OCI-LY7 (cell line): ENCODE measurements around the gene SH3RF3. TPM values are rescaled to one million over a fixed set of nuclear protein-coding genes. Genes with fewer than 3 reads are reported as not detected.

Experiments
- BruUV-seq: library from RNA; stranded (reverse); fragments of 400-500 nt; replicated peaks from 2 replicates; lab custom pipeline; 2021; lab: Mats Ljungman, UMichigan
- CTCF ChIA-PET: fragments of 300-600 bp; sonication (Branson Sonifier 250); formaldehyde crosslinking; loops from one replicate; lab custom pipeline; 2022; ENCODE audit warnings: antibody characterized with exemption; ENCODE audit not compliant: unreplicated experiment; lab: Charles Lee
- POLR2A ChIA-PET: fragments of 300-600 bp; sonication (Branson Sonifier 250); formaldehyde crosslinking; loops from one replicate; lab custom pipeline; 2022; ENCODE audit warnings: antibody characterized with exemption; lab: Charles Lee
- DNase-seq: peaks from one replicate; pipeline ENCODE4 v3.0.0-alpha.2; 2015; ENCODE audit warnings: low spot score
- H2AFZ ChIP-seq: fragments of 200-600 bp; sonication (generic), shearing (Covaris generic); 2 replicates; pipeline ENCODE4 v1.6.1; 2014; ENCODE audit warnings: mild to moderate bottlenecking, antibody characterized with exemption, low read length, moderate library complexity
- H3K27ac ChIP-seq: fragments of 200-600 bp; sonication (generic); 2 replicates; pipeline ENCODE4 v1.5.1; 2014; ENCODE audit warnings: mixed run types, low read depth, mild to moderate bottlenecking, moderate library complexity, low read length, inconsistent platforms; ENCODE audit not compliant: poor library complexity, severe bottlenecking
- H3K36me3 ChIP-seq: fragments of 200-600 bp; sonication (generic); 2 replicates; pipeline ENCODE4 v1.6.1; 2014; ENCODE audit warnings: mild to moderate bottlenecking, antibody characterized with exemption, low read length, moderate library complexity, mixed read lengths; ENCODE audit not compliant: insufficient read depth
- H3K4me1 ChIP-seq: fragments of 200-600 bp; sonication (generic); 2 replicates; pipeline ENCODE4 v1.5.1; 2014; ENCODE audit warnings: mild to moderate bottlenecking, low read length; ENCODE audit not compliant: insufficient read depth, poor library complexity, severe bottlenecking
- H3K4me2 ChIP-seq: fragments of 200-600 bp; sonication (generic); 2 replicates; pipeline ENCODE4 v1.6.1; 2014; ENCODE audit warnings: mild to moderate bottlenecking, low read length
- H3K4me3 ChIP-seq: fragments of 200-600 bp; sonication (generic); 2 replicates; pipeline ENCODE4 v1.5.1; 2014; ENCODE audit warnings: mild to moderate bottlenecking, low read depth, low read length; ENCODE audit not compliant: poor library complexity, severe bottlenecking
- H3K79me2 ChIP-seq: fragments of 200-600 bp; sonication (generic); 2 replicates; pipeline ENCODE4 v1.6.1; 2016; ENCODE audit warnings: low read depth, mild to moderate bottlenecking, low read length, moderate library complexity, mixed read lengths; ENCODE audit not compliant: insufficient read depth
- H3K9me2 ChIP-seq: fragments of 200-600 bp; sonication (generic); 2 replicates; pipeline ENCODE4 v1.6.1; 2016; ENCODE audit warnings: mild to moderate bottlenecking, low read length, mixed read lengths; ENCODE audit not compliant: insufficient read depth
- H3K9me3 ChIP-seq: fragments of 200-600 bp; sonication (generic); 2 replicates; pipeline ENCODE4 v1.6.1; 2014; ENCODE audit warnings: mild to moderate bottlenecking, mixed run types, low read length, mixed read lengths
- H4K20me1 ChIP-seq: fragments of 200-600 bp; sonication (generic); 2 replicates; pipeline ENCODE4 v1.6.1; 2014; ENCODE audit warnings: mild to moderate bottlenecking, antibody characterized with exemption, low read length, moderate library complexity, mixed read lengths; ENCODE audit not compliant: insufficient read depth
- EZH2phosphoT487 ChIP-seq: fragments of 200-600 bp; sonication (generic); IDR thresholded peaks from 2 replicates; pipeline ENCODE4 v1.6.1; 2018; ENCODE audit warnings: low read depth, borderline replicate concordance, mild to moderate bottlenecking, mixed run types, antibody characterized with exemption, low read length, moderate library complexity, mixed read lengths
- intact Hi-C: fragments of 100-400 bp; cut with micrococcal nuclease; formaldehyde crosslinking; loops from one replicate; pipeline ENCODE4 v1.10.0; 2022; ENCODE audit not compliant: unreplicated experiment
- total RNA-seq, 2 experiments: library from RNA; depleted of rRNA in 1 of 2; stranded (reverse); fragments of >200 nt in 1 of 2; shearing (Covaris generic) in 1 of 2; gene quantifications; 2 replicates each; pipeline ENCODE4 v1.2.3, GENCODE V29; 2014 to 2022
- TF ChIP-seq, protein P1 (sequence below): fragments of 200-600 bp; sonication (generic); conservative IDR thresholded peaks from 2 replicates; pipeline ENCODE4 v1.5.1; 2014; ENCODE audit warnings: mild to moderate bottlenecking, antibody characterized with exemption, low read length, moderate library complexity, mixed read lengths

The SH3RF3 gene
- total RNA-seq, 2 experiments from 2014 or later: not detected

DNA sequence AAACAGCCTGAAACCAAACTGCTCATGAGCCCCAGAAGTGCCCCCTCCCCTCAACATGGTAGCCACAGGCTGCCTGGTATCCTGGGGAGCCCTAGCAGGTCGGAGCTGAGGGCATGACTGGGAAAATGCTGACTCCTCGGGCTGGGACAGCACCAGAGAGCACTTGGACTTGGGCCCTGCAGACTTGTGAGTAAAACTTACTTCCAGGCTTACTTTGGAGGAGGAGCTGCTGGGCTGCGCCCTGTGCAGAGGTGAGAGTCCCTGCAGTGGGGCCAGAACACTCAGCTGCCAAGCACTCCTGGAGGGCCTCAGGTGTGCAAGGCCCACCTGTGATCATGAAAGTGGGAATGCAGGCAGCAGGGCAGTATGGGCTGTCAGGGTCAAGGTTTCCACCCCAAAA is 365.3 kb downstream of the SH3RF3 start:
- no peaks in the 10 kb centered on the region for H3K9me3 ChIP-seq
- H3K4me2 ChIP-seq: no peak overlapping the region
- H3K9me2 ChIP-seq: no peaks in the 10 kb centered on the region
- no peaks in the 10 kb centered on the region for H3K79me2 ChIP-seq
- no peak overlapping the region for H2AFZ ChIP-seq
- POLR2A ChIA-PET: no interaction called here
- H3K27ac ChIP-seq: no peak overlapping the region
- no TSS peak for BruUV-seq
- H3K4me1 ChIP-seq: no peaks in the 10 kb centered on the region
- no peak for TF ChIP-seq EZH2phosphoT487
- TF ChIP-seq, protein P1, sequence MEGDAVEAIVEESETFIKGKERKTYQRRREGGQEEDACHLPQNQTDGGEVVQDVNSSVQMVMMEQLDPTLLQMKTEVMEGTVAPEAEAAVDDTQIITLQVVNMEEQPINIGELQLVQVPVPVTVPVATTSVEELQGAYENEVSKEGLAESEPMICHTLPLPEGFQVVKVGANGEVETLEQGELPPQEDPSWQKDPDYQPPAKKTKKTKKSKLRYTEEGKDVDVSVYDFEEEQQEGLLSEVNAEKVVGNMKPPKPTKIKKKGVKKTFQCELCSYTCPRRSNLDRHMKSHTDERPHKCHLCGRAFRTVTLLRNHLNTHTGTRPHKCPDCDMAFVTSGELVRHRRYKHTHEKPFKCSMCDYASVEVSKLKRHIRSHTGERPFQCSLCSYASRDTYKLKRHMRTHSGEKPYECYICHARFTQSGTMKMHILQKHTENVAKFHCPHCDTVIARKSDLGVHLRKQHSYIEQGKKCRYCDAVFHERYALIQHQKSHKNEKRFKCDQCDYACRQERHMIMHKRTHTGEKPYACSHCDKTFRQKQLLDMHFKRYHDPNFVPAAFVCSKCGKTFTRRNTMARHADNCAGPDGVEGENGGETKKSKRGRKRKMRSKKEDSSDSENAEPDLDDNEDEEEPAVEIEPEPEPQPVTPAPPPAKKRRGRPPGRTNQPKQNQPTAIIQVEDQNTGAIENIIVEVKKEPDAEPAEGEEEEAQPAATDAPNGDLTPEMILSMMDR: no peak
- no peak overlapping the region for H3K4me3 ChIP-seq
- CTCF ChIA-PET: no interaction called here
- intact Hi-C loops: no loop called here
- H4K20me1 ChIP-seq: no peaks in the 10 kb centered on the region
- H3K36me3 ChIP-seq: no peaks in the 10 kb centered on the region
- DNase-seq: no peak

DNA sequence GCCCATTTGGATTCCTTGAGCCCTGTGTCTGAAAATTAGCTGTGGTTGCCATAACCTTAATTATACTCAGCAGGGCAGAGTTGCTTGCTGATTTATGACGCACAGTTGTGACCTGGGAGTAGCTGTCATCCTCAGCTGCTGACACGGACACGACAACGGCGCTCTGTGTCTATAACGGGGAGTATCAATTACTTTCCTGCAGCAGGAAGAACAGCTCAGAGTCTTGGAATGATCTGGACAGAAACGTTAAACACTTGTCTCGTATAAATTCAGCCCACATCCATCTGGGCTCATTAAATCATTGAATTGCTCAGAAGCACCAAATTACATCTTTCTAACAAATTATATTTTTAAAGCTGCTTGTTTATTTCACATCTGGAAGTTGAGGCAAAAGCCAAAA is 368.5 kb downstream of the SH3RF3 start:
- Histone ChIP-seq H3K9me3 (no peaks in the 10 kb centered on the region), H3K4me1 (no peaks in the 10 kb centered on the region), H3K79me2 (no peaks in the 10 kb centered on the region), H3K9me2 (no peaks in the 10 kb centered on the region), H3K27ac (no peak overlapping the region), H2AFZ (no peak overlapping the region), H3K4me2 (no peak overlapping the region), H3K4me3 (no peak overlapping the region), H4K20me1 (no peaks in the 10 kb centered on the region), H3K36me3 (no peaks in the 10 kb centered on the region)
- ChIA-PET CTCF (no interaction called here), POLR2A (no interaction called here)
- BruUV-seq: no TSS peak
- no peak for DNase-seq
- intact Hi-C loops: no loop called here
- no peak for TF ChIP-seq EZH2phosphoT487
- TF ChIP-seq, protein P1: no peak

DNA sequence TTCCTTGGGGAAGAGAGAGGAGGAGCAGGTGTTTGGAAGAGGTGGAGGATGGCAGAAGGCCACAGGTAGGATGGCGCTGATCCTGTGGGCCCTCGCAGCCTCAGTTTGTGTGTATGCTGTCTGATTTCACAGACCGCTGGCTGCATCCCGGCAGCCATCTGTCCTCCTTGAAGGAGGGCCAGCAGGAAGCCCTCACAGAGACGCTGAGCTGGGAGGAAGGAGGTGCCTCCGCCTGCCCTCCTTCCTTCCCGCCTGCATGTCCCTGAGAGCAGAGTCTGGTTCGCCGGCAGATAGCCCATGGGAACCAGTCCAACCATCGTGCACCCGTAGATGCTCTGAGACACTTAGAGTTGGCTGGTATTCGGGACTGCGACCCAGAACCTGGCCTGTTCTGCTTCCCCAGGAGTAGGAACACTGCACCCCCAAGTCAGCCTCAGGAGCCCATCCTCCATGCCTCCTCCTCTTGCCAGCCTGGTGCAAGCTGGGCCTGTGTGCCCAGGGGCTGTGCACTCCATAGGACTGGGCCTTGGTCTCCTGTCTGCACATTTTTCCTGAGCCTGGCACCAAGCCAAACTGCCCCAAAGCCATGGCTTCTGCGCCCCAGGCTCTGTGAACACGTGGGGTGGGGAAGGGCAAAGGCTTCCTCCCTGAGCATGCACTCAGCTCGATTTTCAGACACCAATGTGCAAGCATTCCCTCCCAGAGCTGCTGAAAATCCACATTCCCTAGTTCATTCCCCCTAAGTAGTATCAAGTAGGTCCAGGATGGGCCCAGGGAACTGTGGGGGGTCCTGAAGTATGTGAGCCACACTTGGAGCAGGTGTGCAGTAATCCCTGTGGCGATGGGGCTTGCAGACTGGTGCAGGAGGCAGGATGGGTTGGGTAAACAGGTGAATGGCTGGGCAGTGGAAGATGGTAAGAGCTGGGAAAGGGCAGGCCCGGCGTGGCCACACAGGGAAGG is 369.2 kb downstream of the SH3RF3 start:
- no peaks in the 10 kb centered on the region for H4K20me1 ChIP-seq
- H3K4me2 ChIP-seq: no peak overlapping the region
- no TSS peak for BruUV-seq
- POLR2A ChIA-PET: no interaction called here
- H3K36me3 ChIP-seq: no peaks in the 10 kb centered on the region
- CTCF ChIA-PET: no interaction called here
- TF ChIP-seq EZH2phosphoT487: no peak
- TF ChIP-seq, protein P1: no peak
- intact Hi-C loops: no loop called here
- no peaks in the 10 kb centered on the region for H3K4me1 ChIP-seq
- no peaks in the 10 kb centered on the region for H3K9me3 ChIP-seq
- no peaks in the 10 kb centered on the region for H3K9me2 ChIP-seq
- H2AFZ ChIP-seq: no peak overlapping the region
- no peaks in the 10 kb centered on the region for H3K79me2 ChIP-seq
- DNase-seq: no peak
- no peak overlapping the region for H3K27ac ChIP-seq
- no peak overlapping the region for H3K4me3 ChIP-seq
